HG03571 (cell line): ENCODE results near the gene NHLRC1.

ENCODE experiments used
- ATAC-seq: cut with Tn5 transposase; IDR thresholded peaks from one replicate; pipeline ENCODE4 v1.9.1; 2021; ENCODE audit not compliant: unreplicated experiment

The NHLRC1 gene

GRCh38 chr6:18088419-18089296 is 33.8 kb downstream of the NHLRC1 start:
- no peak for ATAC-seq

- no peak for ATAC-seq
Observed at GRCh38 chr6:18087396-18088165, 34.9 kb downstream of the NHLRC1 start.

- no peak for ATAC-seq
Observed at GRCh38 chr6:18081025-18081668, 41.3 kb downstream of the NHLRC1 start.

- ATAC-seq = no peak
Observed at GRCh38 chr6:18080544-18080943, 41.9 kb downstream of the NHLRC1 start.

GRCh38 chr6:18078866-18079265 is 43.6 kb downstream of the NHLRC1 start:
- ATAC-seq = no peak

- no peak for ATAC-seq
Observed at GRCh38 chr6:18076231-18076630, 46.2 kb downstream of the NHLRC1 start.

- no peak for ATAC-seq
Observed at GRCh38 chr6:18072841-18073240, 49.6 kb downstream of the NHLRC1 start.

- ATAC-seq = no peak
Observed at GRCh38 chr6:18070486-18070885, 52.0 kb downstream of the NHLRC1 start.
